GM23248 (cell line): Measurements from ENCODE around the gene RSL1D1. TPM values are rescaled to one million over a fixed set of nuclear protein-coding genes. Genes with fewer than 3 reads are reported as not detected.

Source experiments
- DNase-seq: peaks from one replicate; pipeline ENCODE4 v3.0.0-alpha.2; 2015
- H2AFZ ChIP-seq: fragments of 200-600 bp; sonication (generic); 2 replicates; pipeline ENCODE4 v1.6.1; 2016; ENCODE audit warnings: antibody characterized with exemption
- H3F3A ChIP-seq: fragments of 200-600 bp; sonication (generic); 2 replicates; pipeline ENCODE4 v1.6.1; 2016; ENCODE audit warnings: mild to moderate bottlenecking, antibody characterized with exemption, mixed run types; ENCODE audit not compliant: insufficient read depth
- H3K27ac ChIP-seq: fragments of 200-600 bp; sonication (generic); 2 replicates; pipeline ENCODE4 v1.5.1; 2016; ENCODE audit warnings: mild to moderate bottlenecking
- H3K27me3 ChIP-seq: fragments of 200-600 bp; sonication (generic); replicated peaks from 2 replicates; pipeline ENCODE4 v1.6.1; 2016; ENCODE audit warnings: mild to moderate bottlenecking; ENCODE audit not compliant: insufficient read depth
- H3K36me3 ChIP-seq: fragments of 200-600 bp; sonication (generic); 2 replicates; pipeline ENCODE4 v1.6.1; 2016; ENCODE audit warnings: low read depth, mild to moderate bottlenecking
- H3K4me1 ChIP-seq: fragments of 200-600 bp; sonication (generic); 2 replicates; pipeline ENCODE4 v1.6.1; 2016; ENCODE audit warnings: mild to moderate bottlenecking; ENCODE audit not compliant: insufficient read depth
- H3K4me2 ChIP-seq: fragments of 200-600 bp; sonication (generic); one replicate; pipeline ENCODE4 v1.6.1; 2016; ENCODE audit warnings: mild to moderate bottlenecking; ENCODE audit not compliant: unreplicated experiment
- H3K4me3 ChIP-seq: fragments of 200-600 bp; sonication (generic); 2 replicates; pipeline ENCODE4 v1.5.1; 2016; ENCODE audit warnings: mild to moderate bottlenecking
- H3K79me2 ChIP-seq: fragments of 200-600 bp; sonication (generic); 2 replicates; pipeline ENCODE4 v1.6.1; 2016; ENCODE audit warnings: mild to moderate bottlenecking; ENCODE audit not compliant: insufficient read depth
- H3K9ac ChIP-seq: fragments of 200-600 bp; sonication (generic); 2 replicates; pipeline ENCODE4 v1.6.1; 2016; ENCODE audit warnings: mild to moderate bottlenecking
- H3K9me2 ChIP-seq: fragments of 200-600 bp; sonication (generic); 2 replicates; pipeline ENCODE4 v1.6.1; 2016; ENCODE audit warnings: mixed run types, mild to moderate bottlenecking, moderate library complexity; ENCODE audit not compliant: insufficient read depth
- H3K9me3 ChIP-seq: fragments of 200-600 bp; sonication (generic); one replicate; pipeline ENCODE4 v1.6.1; 2017; ENCODE audit warnings: low read depth
- H4K20me1 ChIP-seq: fragments of 200-600 bp; sonication (generic); 2 replicates; pipeline ENCODE4 v1.6.0; 2016; ENCODE audit not compliant: insufficient read depth
- EZH2 ChIP-seq: fragments of 200-600 bp; sonication (generic); IDR thresholded peaks from 2 replicates; pipeline ENCODE4 v1.6.1; 2018; ENCODE audit warnings: antibody characterized with exemption, mild to moderate bottlenecking; ENCODE audit not compliant: insufficient read depth, poor library complexity, severe bottlenecking
- EZH2phosphoT487 ChIP-seq: fragments of 200-600 bp; sonication (generic); IDR thresholded peaks from 2 replicates; pipeline ENCODE4 v1.6.1; 2018; ENCODE audit warnings: antibody characterized with exemption, moderate library complexity, mild to moderate bottlenecking, low read depth; ENCODE audit not compliant: insufficient read depth
- WGBS, 2 experiments: methylation state at CpG; one replicate each; pipeline ENCODE4 v1.1.6; 2015 to 2017; ENCODE audit warnings: low lambda C conversion rate in 2 of 2, low coverage in 1 of 2; ENCODE audit errors: missing lambda C conversion rate in 2 of 2; 5-methylcytosine and 5-hydroxymethylcytosine counted together
- in situ Hi-C: fragments of 300-500 bp; cut with MboI; formaldehyde crosslinking; loops from 2 replicates; pipeline ENCODE4 v1.15.0; 2020
- polyA plus RNA-seq: library from polyadenylated mRNA; unstranded; fragments of >200 nt; fragmentation: Nextera tagmentation; extraction: Ambion mirVana; gene quantifications from 2 replicates; pipeline ENCODE4 v1.2.1, GENCODE V29; 2016
- total RNA-seq: library from RNA; depleted of rRNA; stranded (reverse); fragments of >200 nt; shearing (Covaris generic); gene quantifications from 2 replicates; pipeline ENCODE4 v1.2.3, GENCODE V29; 2014

Gene RSL1D1
- total and polyA plus RNA-seq, 2 experiments from 2014 or later, result 150 to 274 TPM

- Histone ChIP-seq H3K27me3 (no peaks in the 10 kb centered on the region), H3K27ac (no peak overlapping the region), H3K4me2 (no peak overlapping the region), H3K9ac (no peak overlapping the region), H3K4me3 (no peak overlapping the region), H3K4me1 (peaks cover 18% of the 10 kb centered on the region), H4K20me1 (peaks cover 6% of the 10 kb centered on the region; the same call in 1 of the 2 replicates), H3F3A (peaks cover 40% of the 10 kb centered on the region), H2AFZ (no peak overlapping the region), H3K36me3 (peaks cover 41% of the 10 kb centered on the region), H3K9me3 (no peaks in the 10 kb centered on the region), H3K79me2 (peaks cover 88% of the 10 kb centered on the region), H3K9me2 (no peaks in the 10 kb centered on the region)
- WGBS, 2 experiments, result 96 to 97% methylated on average over 4 of the region's 4 CpGs
- in situ Hi-C loops, result no loop called here
- TF ChIP-seq EZH2phosphoT487 (no peak), EZH2 (no peak)
- DNase-seq, result no peak
Observed at GRCh38 chr16:11892761-11893160, 41.4 kb upstream of the RSL1D1 start.

DNA sequence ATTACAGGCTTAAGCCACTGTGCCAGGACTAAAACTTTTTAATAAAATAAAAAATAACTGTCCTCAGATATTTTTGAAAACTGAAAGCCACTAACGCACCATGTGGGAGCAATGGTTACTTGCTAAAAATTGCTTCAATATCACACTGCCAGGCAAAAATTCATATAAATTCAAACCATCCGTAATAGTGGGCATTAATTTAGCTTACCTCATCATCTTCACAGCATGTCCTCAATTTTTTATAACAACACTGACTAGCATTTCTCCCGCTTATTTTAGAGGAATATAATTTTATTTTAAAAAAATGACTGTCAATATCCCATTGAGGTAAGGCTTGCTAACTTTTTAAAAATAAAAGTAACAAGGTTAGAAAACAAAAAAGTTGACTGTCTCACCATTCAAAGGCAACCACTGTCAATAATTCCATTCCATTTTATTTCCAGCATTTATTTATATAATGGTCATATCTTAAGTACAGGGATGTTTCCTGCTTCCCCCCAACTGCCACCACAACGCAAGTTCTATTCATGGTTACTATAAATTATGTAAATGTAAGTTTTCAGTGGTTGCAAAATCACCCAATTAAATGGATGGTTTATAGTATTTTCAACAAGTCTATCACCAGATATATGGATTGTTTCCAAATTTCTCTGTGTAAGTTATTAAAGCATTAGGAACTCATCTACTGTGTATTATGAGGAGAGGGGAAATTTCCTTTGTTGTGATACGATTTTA is 39.1 kb upstream of the RSL1D1 start:
- no peak overlapping the region for H2AFZ ChIP-seq
- no peak overlapping the region for H3K4me2 ChIP-seq
- no peak for TF ChIP-seq EZH2
- TF ChIP-seq EZH2phosphoT487, result no peak
- WGBS, 2 experiments, result 86 to 88% methylated on average over 5 of the region's 5 CpGs
- no peak overlapping the region for H3K9ac ChIP-seq
- H3K27ac ChIP-seq, result no peak overlapping the region
- no peaks in the 10 kb centered on the region for H4K20me1 ChIP-seq
- no peak for DNase-seq
- no peak overlapping the region for H3K4me3 ChIP-seq
- no peaks in the 10 kb centered on the region for H3K9me2 ChIP-seq
- no peaks in the 10 kb centered on the region for H3K4me1 ChIP-seq
- peaks cover 35% of the 10 kb centered on the region for H3F3A ChIP-seq
- no peaks in the 10 kb centered on the region for H3K9me3 ChIP-seq
- peaks cover 65% of the 10 kb centered on the region for H3K36me3 ChIP-seq
- no peaks in the 10 kb centered on the region for H3K27me3 ChIP-seq
- in situ Hi-C loops, result no loop called here
- peaks cover 89% of the 10 kb centered on the region for H3K79me2 ChIP-seq

GRCh38 chr16:11886881-11887280 is 35.5 kb upstream of the RSL1D1 start:
- H3F3A ChIP-seq, result peaks cover 24% of the 10 kb centered on the region
- H3K4me1 ChIP-seq, result no peaks in the 10 kb centered on the region
- no peak overlapping the region for H3K27ac ChIP-seq
- H3K36me3 ChIP-seq, result peaks cover 71% of the 10 kb centered on the region
- no peaks in the 10 kb centered on the region for H4K20me1 ChIP-seq
- no peaks in the 10 kb centered on the region for H3K9me2 ChIP-seq
- H3K79me2 ChIP-seq, result peaks cover 89% of the 10 kb centered on the region
- TF ChIP-seq EZH2phosphoT487 (no peak), EZH2 (no peak)
- H3K9ac ChIP-seq, result no peak overlapping the region
- no peak overlapping the region for H3K4me3 ChIP-seq
- H2AFZ ChIP-seq, result no peak overlapping the region
- in situ Hi-C loops, result loop anchor here (10.0 kb wide), 1 partner anchor 62 kb away; no protein-coding TSS in a partner anchor
- no peaks in the 10 kb centered on the region for H3K9me3 ChIP-seq
- 96 to 97% methylated on average over 6 of the region's 6 CpGs for WGBS, 2 experiments
- no peak for DNase-seq
- no peak overlapping the region for H3K4me2 ChIP-seq
- no peaks in the 10 kb centered on the region for H3K27me3 ChIP-seq

DNA sequence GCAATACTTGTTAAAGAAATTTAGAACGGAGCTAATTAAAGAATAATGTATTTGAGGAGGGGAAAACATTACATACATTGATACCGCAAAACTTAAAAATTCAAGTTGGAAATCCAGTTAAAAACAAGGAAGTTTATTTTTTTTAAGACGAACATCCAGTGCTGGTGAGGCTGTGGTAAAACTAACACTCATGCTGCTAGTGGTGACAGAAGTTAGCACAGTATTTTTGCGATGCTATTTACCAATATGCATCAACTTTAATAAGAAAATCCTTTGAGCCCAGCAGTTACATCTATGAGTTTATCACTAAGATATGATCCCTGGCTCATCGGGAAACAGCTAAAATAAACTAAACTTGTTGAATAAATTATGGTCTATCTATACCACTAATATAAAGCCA is 32.7 kb upstream of the RSL1D1 start:
- Histone ChIP-seq H3K9me3 (no peaks in the 10 kb centered on the region), H3K4me1 (no peaks in the 10 kb centered on the region), H3K36me3 (peaks cover 81% of the 10 kb centered on the region), H3K4me2 (no peak overlapping the region), H4K20me1 (no peaks in the 10 kb centered on the region), H3K9me2 (no peaks in the 10 kb centered on the region), H3K27ac (no peak overlapping the region), H3K9ac (no peak overlapping the region), H3F3A (peaks cover 31% of the 10 kb centered on the region), H3K4me3 (no peak overlapping the region), H3K27me3 (no peaks in the 10 kb centered on the region), H2AFZ (no peak overlapping the region), H3K79me2 (peaks cover 91% of the 10 kb centered on the region)
- TF ChIP-seq EZH2, result no peak
- no peak for TF ChIP-seq EZH2phosphoT487
- no peak for DNase-seq
- WGBS, 2 experiments, result 97 to 99% methylated on average over 5 of the region's 5 CpGs
- in situ Hi-C loops, result loop anchor here (10.0 kb wide), 1 partner anchor 59 kb away; no protein-coding TSS in a partner anchor
